Measurements from ENCODE around the gene AUNIP.

DNA sequence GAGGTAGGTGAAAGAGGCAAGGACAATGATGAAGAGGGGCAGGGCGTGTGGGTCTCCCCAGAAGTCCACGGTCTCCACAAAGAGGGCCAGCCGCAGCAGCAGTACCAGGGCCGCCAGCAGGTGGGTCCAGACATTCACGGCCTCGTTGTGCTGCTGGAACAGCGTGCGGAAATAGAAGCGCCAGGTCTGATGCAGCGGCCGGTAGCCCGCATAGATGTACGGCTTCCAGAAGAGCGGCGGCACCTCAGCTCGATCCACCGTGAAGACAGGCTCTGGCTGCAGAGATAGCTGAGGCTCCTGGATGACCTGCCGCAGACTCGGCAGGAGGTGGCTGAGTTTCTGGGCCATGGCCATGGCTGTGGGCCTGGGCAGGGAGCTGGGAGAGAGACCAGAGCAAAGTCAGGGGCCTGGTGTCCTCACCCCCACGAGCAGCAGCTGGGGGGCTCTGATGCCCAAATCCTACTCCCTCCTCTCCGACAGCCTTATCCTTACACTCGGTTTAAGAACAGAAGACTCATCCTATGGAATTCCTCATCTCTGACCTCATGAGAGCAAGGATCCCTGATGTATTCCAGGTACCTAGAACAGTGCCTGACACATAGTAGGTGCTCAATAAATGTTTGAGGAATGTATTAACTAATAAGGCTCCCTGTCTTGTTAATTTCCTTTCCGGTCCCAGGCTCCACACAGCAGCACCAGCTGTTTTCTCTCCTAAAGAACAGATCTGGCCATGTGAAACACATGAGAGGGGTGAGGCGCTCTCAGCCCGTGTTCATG lies 4.4 kb upstream of the AUNIP start:
- TF ChIP-seq, protein P1, sequence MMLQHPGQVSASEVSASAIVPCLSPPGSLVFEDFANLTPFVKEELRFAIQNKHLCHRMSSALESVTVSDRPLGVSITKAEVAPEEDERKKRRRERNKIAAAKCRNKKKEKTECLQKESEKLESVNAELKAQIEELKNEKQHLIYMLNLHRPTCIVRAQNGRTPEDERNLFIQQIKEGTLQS (IDR thresholded peaks at IDR 0.05; ENCODE audit: insufficient read depth, low read depth, low read length): no peak
- TF ChIP-seq MAFK (IDR thresholded peaks at IDR 0.05; ENCODE audit: low read depth, low read length) (no peak), ZNF274 (IDR thresholded peaks at IDR 0.05; ENCODE audit: borderline replicate concordance, extremely low read depth, low read length) (no peak), RAD21 (IDR thresholded peaks at IDR 0.05 in 1 of 2, conservative IDR thresholded peaks at IDR 0.05 in 1 of 2; ENCODE audit: low read depth in 2 of 2, low read length in 2 of 2) (peak in 1 of 2 experiments; percentile 9; a peak in 1 of 4 replicates), EGR1 (IDR thresholded peaks at IDR 0.05; ENCODE audit: borderline replicate concordance, low read depth, low read length) (no peak), CREB1 (IDR thresholded peaks at IDR 0.05) (no peak), CHD2 (IDR thresholded peaks at IDR 0.05; ENCODE audit: low read length) (no peak), HDAC2 (IDR thresholded peaks at IDR 0.05; ENCODE audit: borderline replicate concordance in 1 of 2, low read depth in 2 of 2, low read length in 2 of 2) (no peak), TAF1 (IDR thresholded peaks at IDR 0.05; ENCODE audit: low read depth, low read length) (no peak), RXRA (IDR thresholded peaks at IDR 0.05; ENCODE audit: insufficient read depth, low read depth, low read length) (no peak), RFX5 (IDR thresholded peaks at IDR 0.05; ENCODE audit: borderline replicate concordance, low read depth, low read length) (no peak)
- TF ChIP-seq, protein P2, sequence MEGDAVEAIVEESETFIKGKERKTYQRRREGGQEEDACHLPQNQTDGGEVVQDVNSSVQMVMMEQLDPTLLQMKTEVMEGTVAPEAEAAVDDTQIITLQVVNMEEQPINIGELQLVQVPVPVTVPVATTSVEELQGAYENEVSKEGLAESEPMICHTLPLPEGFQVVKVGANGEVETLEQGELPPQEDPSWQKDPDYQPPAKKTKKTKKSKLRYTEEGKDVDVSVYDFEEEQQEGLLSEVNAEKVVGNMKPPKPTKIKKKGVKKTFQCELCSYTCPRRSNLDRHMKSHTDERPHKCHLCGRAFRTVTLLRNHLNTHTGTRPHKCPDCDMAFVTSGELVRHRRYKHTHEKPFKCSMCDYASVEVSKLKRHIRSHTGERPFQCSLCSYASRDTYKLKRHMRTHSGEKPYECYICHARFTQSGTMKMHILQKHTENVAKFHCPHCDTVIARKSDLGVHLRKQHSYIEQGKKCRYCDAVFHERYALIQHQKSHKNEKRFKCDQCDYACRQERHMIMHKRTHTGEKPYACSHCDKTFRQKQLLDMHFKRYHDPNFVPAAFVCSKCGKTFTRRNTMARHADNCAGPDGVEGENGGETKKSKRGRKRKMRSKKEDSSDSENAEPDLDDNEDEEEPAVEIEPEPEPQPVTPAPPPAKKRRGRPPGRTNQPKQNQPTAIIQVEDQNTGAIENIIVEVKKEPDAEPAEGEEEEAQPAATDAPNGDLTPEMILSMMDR (IDR thresholded peaks at IDR 0.05; ENCODE audit: control extremely low read depth in 1 of 3, insufficient read depth in 1 of 3, low read depth in 1 of 3, low read length in 3 of 3): peak; percentile 2 to 29 (median 26); a peak in 2 of 4 replicates
- TF ChIP-seq, protein P3, sequence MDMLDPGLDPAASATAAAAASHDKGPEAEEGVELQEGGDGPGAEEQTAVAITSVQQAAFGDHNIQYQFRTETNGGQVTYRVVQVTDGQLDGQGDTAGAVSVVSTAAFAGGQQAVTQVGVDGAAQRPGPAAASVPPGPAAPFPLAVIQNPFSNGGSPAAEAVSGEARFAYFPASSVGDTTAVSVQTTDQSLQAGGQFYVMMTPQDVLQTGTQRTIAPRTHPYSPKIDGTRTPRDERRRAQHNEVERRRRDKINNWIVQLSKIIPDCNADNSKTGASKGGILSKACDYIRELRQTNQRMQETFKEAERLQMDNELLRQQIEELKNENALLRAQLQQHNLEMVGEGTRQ (IDR thresholded peaks at IDR 0.05; ENCODE audit: low read length): no peak

All from H1 (cell line).